Left lobe of liver (tissue), 2 donors: ENCODE results near the gene BRD7. TPM values are rescaled to one million over a fixed set of nuclear protein-coding genes. Genes with fewer than 3 reads are reported as not detected.
A peak's percentile ranks its signal among the peaks of the same experiment; 100 is the strongest.

Experiments used
- ATAC-seq: fragments of 200-7000 bp; cut with Tn5 transposase; one replicate; pipeline ENCODE4 v1.9.1; 2020; ENCODE audit warnings: mild to moderate bottlenecking, moderate library complexity
- DNase-seq: peaks from one replicate; pipeline ENCODE4 v3.0.0-alpha.2; 2020; ENCODE audit warnings: low spot score
- total RNA-seq: library from RNA; stranded (reverse); gene quantifications from one replicate; pipeline ENCODE4 v1.2.1, GENCODE V29; 2021
- donor health status: DM: no; HTN: no; CAD: no; lungs with moderate emphysema.
- donor health status: DM: no; HTN: yes; CAD: no.

Gene BRD7
- total RNA-seq, 1 donor from 2014 or later = 17.9 TPM

GRCh38 chr16:50305441-50306061, 63.2 kb downstream of the BRD7 start:
- peak; percentile 35 for DNase-seq
- no peak for ATAC-seq

- DNase-seq (peak; percentile 41), ATAC-seq (no peak)
Observed at GRCh38 chr16:50304467-50305440, 64.0 kb downstream of the BRD7 start.

- peak; percentile 43 for DNase-seq
- ATAC-seq = peak; percentile 44
Observed at GRCh38 chr16:50303605-50304466, 65.0 kb downstream of the BRD7 start.

GRCh38 chr16:50303041-50303604, 65.7 kb downstream of the BRD7 start:
- ATAC-seq (no peak), DNase-seq (peak; percentile 30)

GRCh38 chr16:50302472-50303005, 66.2 kb downstream of the BRD7 start:
- ATAC-seq (no peak), DNase-seq (peak; percentile 21)

- DNase-seq = peak; percentile 35
- ATAC-seq = no peak
Observed at GRCh38 chr16:50301626-50302471, 66.9 kb downstream of the BRD7 start.

GRCh38 chr16:50300942-50301625, 67.7 kb downstream of the BRD7 start:
- ATAC-seq = no peak
- DNase-seq = peak; percentile 42

- DNase-seq = no peak
Observed at GRCh38 chr16:50299508-50300105, 69.2 kb downstream of the BRD7 start.

GRCh38 chr16:50298591-50299507, 69.9 kb downstream of the BRD7 start:
- DNase-seq (no peak), ATAC-seq (no peak)

More at GRCh38 chr16:50299508-50300105, 69.2 kb downstream of the BRD7 start:
- no peak for ATAC-seq

- ATAC-seq (no peak), DNase-seq (no peak)
Observed at GRCh38 chr16:50298075-50298460, 70.7 kb downstream of the BRD7 start.

GRCh38 chr16:50297301-50298074, 71.3 kb downstream of the BRD7 start:
- ATAC-seq = no peak
- DNase-seq = no peak

- DNase-seq (no peak), ATAC-seq (no peak)
Observed at GRCh38 chr16:50296807-50297206, 72.0 kb downstream of the BRD7 start.

GRCh38 chr16:50295541-50296132, 73.2 kb downstream of the BRD7 start:
- DNase-seq = no peak
- ATAC-seq = no peak

GRCh38 chr16:50294955-50295354, 73.8 kb downstream of the BRD7 start:
- no peak for ATAC-seq
- DNase-seq = no peak

GRCh38 chr16:50293994-50294855, 74.6 kb downstream of the BRD7 start:
- DNase-seq = no peak
- ATAC-seq = no peak
